Left kidney (tissue), 8 donors: ENCODE measurements around the gene BAK1. TPM values are rescaled to one million over a fixed set of nuclear protein-coding genes. Genes with fewer than 3 reads are reported as not detected.
A peak's percentile ranks its signal among the peaks of the same experiment; 100 is the strongest.

Experiments
- DNase-seq: peaks from one replicate; pipeline ENCODE4 v3.0.0-alpha.2; 2013
- long read RNA-seq, 8 donors: transcript quantifications; one replicate each; lab custom pipeline, GENCODE V29; 2026
- polyA plus RNA-seq: library from polyadenylated mRNA; unstranded; fragments of 120-200 nt; gene quantifications from one replicate; pipeline ENCODE4 v1.2.1, GENCODE V29; 2013; ENCODE audit not compliant: insufficient read length

Gene BAK1
- 21.1 TPM for polyA plus RNA-seq
- long read RNA-seq, donor 1, transcript BAK1-202 (6 exons, 2,136 nt) = major isoform, 11 of 17 reads
- long read RNA-seq, donor 1, partial matches to known transcripts = 6 of 17 reads
- long read RNA-seq, donor 1, other reads (novel, unspliced or antisense) = 0 of 17 reads
- long read RNA-seq, donor 2, transcript BAK1-202 (6 exons, 2,136 nt) = major isoform, 10 of 10 reads
- long read RNA-seq, donor 2, partial matches to known transcripts = 0 of 10 reads
- long read RNA-seq, donor 2, other reads (novel, unspliced or antisense) = 0 of 10 reads
- long read RNA-seq, donor 3, transcript BAK1-202 (6 exons, 2,136 nt) = major isoform, 12 of 12 reads
- long read RNA-seq, donor 3, partial matches to known transcripts = 0 of 12 reads
- long read RNA-seq, donor 3, other reads (novel, unspliced or antisense) = 0 of 12 reads
- long read RNA-seq, donor 4 = 0 reads
- long read RNA-seq, donor 5, transcript BAK1-202 (6 exons, 2,136 nt) = major isoform, 20 of 20 reads
- long read RNA-seq, donor 5, partial matches to known transcripts = 0 of 20 reads
- long read RNA-seq, donor 5, other reads (novel, unspliced or antisense) = 0 of 20 reads
- long read RNA-seq, donor 6, transcript BAK1-202 (6 exons, 2,136 nt) = major isoform, 10 of 10 reads
- long read RNA-seq, donor 6, partial matches to known transcripts = 0 of 10 reads
- long read RNA-seq, donor 6, other reads (novel, unspliced or antisense) = 0 of 10 reads
- long read RNA-seq, donor 7, transcript BAK1-202 (6 exons, 2,136 nt) = major isoform, 15 of 22 reads
- long read RNA-seq, donor 7, partial matches to known transcripts = 7 of 22 reads
- long read RNA-seq, donor 7, other reads (novel, unspliced or antisense) = 0 of 22 reads
- long read RNA-seq, donor 8, transcript BAK1-202 (6 exons, 2,136 nt) = major isoform, 6 of 6 reads
- long read RNA-seq, donor 8, partial matches to known transcripts = 0 of 6 reads
- long read RNA-seq, donor 8, other reads (novel, unspliced or antisense) = 0 of 6 reads

DNA sequence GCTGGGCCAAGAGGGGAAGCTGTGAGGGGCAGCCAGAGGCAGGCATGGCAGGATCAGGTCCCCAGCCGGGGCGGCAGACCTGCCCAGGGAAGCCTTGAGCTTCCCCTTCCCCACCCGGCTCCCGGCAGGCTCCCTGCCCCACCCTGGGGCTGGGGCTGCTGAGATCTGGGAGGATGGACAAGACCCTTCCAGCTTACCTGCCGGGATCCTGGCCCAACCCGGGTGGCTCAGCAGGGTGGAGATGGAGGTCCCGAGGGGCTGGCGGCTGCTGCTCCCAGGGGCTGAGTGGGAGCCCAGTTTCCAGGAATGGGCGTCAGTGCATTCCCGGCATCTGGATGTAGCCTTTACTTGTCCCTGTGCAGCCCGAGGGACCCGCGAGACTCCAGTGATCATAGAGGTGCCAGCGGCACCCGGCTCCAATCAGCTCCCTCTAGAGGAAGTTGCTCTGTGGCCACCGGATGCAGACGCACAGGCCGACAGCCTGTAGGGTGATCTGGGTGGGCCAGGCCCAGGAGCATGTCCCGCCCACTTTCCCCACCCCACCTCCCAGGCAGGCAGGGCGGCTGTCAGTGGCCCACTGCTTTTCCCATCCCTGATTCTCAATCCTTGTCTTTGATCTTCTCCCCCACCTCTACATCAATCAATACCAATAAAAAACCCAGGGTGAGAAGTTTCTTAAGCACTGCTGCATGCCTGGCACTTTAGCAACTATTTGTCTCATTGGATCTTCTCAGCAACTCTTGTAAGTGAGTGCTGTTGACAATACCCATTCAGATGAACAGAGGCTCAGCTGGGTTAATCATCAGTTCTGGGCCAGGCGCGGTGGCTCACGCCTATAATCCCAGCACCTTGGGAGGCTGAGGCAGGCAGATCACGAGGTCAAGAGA lies at the start of gene BAK1:
BAK1 (minus strand) TSS at position 449 of the 887 bp plus-strand sequence. CDS start 2,672 bp downstream, outside the sequence.
- DNase-seq = peak; percentile 85

DNA sequence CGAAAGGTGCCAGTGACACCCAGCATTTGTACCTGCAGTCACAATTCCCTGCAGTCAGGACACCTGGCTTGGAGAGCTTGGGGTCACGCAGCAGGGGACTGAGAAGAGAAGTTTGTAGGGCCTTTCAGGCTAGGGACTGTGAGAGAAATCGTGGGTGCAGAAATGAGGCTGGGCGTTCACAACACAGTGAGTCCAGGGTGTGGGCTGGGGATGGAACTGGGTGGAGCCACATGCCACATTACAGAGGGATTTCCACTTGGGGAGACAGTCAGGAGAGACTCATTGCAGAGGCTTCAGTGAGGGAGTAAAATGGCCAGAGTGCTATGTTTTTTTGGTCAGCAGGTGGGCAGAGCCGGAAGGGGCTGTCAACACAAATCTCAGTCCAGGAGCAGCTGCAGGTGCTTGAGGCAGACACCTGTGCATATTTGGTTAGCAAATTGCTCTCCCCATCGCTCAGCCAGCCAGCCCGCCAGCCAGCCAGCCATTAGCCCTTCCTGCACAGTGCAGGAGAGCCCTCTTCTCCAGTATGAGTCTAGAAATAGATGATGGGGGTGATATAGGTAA lies 48.4 kb upstream of the BAK1 start:
- DNase-seq = no peak

- DNase-seq = no peak
Measured at GRCh38 chr6:33627876-33628275, 47.8 kb upstream of the BAK1 start.

DNA sequence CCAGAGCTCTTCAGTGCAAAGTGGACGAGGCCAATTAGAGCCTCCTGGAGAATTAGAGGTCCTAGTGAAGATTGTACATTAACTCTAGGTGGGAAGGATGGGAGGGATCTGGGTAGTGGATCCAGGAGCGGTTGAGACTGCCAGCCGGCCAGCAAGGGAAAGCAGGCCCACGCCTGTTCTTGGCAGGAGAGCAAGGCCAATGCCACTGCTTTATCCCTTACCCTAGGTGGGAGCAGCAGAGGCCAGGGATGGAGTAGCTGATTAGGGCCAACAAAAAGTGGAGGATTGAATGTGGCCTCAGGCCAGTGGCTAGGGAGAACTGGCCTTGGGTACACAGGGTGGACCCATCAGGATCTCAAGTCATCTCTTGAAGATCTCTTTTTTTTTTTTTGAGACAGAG lies 44.8 kb upstream of the BAK1 start:
- no peak for DNase-seq

DNA sequence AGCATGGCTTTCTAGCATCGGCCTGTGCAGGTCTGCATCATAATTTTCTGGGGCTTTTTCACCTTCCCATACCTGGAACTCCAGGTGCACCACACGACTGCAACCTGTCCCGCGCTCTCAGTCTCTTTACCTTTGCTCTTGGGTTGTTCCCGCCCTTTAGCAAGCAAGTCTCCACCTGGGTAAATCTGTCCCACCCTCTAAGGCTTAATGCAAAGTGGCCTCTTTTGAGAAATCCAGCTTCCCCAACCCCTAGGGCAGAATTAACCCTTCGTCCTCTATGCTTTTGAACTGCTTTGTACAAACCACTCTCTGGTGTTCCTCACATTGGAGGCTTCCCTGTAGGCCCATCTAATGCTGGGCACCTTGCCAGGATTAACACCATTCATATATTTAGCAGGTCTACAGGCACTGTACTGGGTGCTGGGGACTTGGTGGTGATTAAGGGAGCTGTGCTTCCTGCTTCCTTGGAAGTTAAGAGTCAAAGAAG lies 43.9 kb upstream of the BAK1 start:
- DNase-seq = no peak

- DNase-seq = no peak
Measured at GRCh38 chr6:33622456-33623431, 42.7 kb upstream of the BAK1 start.

GRCh38 chr6:33621711-33622388 lies 41.8 kb upstream of the BAK1 start:
- DNase-seq = no peak

DNA sequence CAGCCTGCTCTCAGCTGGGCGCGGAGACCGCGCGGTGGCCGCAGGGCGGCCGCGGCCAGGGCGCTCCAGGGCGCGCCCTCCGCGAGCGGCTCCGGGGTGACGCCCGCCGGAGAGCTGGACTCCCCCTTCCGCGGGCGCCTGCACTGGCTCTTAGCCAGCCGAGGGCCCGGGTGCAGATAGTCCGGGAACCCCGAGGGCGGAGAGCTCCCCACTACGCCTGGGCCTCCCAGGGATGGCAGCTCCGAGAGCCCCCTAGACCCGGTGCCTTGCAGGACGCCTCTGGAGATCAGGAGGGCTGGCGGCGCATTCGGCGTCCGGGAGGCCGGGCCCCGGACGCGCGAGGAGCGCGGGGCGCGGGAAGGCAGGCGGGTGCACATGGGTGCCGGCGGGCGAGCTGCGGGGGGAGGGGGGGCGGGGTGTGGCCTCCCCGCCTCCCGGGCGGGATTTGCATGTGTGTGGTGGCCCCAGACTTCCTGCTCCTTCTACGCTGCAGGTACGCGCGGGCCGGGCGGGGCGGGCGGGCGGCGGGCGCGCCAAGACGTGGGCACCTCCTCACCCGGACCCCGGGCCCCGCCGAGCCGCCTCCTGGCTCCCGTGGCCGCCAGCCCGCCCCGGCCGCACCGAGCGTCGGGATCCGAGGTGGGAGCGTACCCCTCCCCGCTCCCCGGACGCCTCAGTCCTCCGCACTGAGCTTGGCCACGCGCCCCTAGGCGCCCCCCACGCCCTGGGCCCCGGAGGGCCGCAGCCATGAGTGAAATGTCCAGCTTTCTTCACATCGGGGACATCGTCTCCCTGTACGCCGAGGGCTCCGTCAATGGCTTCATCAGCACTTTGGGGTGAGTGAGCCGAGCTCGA lies 41.0 kb upstream of the BAK1 start, which contains the start of gene ITPR3:
ITPR3 (plus strand) TSS at position 467 of the 855 bp plus-strand sequence; CDS start at position 748, 281 bp downstream.
- no peak for DNase-seq

DNA sequence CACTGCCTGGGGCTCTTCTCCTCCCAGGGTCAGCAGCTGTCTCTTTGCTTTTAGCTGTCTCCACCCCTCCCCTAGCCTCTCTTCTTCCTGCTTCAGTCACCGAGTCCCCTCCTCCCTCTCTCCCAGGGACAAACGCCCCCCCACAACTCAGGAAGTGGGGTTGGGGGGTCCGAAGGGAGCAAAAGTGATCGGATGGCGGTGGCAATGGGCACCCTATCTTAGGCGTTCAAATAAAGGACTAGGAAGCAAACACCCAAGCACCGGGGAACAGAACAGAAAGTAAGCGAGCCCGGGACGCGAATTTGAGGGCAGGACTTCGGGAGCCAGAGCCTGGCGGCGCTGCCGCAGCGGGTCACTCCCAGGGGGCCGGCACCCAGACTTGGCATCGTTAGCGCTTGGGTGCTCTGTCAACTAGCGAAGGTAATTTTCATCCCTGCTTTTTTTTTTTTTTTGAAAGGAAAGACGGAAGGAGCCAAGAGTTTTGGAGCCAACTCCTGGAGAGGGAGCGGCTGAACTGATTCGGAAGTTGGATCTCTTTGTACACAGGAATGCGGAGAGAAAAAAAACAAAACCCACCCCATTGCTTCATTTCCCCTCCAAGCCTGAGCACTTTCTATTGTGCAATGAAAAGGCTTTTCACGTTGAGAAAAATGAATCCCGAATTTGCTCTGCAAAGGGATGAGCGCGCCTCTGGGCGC lies 40.2 kb upstream of the BAK1 start:
- no peak for DNase-seq

DNA sequence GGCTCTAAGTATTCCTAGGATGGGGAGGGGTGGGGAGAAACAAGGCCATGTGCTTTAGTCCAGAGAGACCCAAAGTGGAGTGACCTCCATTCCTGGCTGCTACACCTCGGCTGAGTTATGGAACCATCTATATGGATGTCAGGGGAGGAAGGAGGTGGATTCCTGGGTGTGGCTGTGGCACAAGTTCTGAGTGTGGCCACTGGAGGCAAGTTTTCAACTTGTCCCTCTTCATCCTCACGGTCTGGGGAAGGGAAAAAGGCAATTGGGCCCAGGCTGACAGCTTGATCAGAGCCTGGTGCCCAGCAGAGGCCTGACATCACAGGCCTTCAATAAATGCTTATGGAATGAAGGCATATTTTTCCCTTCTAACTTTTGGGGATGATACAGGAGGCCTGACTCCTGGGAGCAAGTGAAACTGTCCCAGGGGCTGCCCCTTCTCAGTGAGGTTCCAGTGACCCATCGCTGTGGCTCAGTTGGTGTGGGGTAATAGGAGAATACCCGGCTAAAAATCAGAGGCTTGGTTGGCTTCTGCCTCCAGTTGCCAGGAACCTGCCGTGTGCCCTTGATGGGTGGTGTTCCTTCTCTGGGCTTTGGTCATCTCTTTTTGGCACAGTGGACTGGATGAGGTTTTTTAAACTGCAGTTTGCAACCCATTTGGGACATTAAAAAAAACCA lies 39.2 kb upstream of the BAK1 start:
- no peak for DNase-seq

GRCh38 chr6:33616913-33617312 lies 36.8 kb upstream of the BAK1 start:
- DNase-seq = no peak

- no peak for DNase-seq
Measured at GRCh38 chr6:33616113-33616512, 36.0 kb upstream of the BAK1 start.

- no peak for DNase-seq
Measured at GRCh38 chr6:33613795-33614168, 33.7 kb upstream of the BAK1 start.

DNA sequence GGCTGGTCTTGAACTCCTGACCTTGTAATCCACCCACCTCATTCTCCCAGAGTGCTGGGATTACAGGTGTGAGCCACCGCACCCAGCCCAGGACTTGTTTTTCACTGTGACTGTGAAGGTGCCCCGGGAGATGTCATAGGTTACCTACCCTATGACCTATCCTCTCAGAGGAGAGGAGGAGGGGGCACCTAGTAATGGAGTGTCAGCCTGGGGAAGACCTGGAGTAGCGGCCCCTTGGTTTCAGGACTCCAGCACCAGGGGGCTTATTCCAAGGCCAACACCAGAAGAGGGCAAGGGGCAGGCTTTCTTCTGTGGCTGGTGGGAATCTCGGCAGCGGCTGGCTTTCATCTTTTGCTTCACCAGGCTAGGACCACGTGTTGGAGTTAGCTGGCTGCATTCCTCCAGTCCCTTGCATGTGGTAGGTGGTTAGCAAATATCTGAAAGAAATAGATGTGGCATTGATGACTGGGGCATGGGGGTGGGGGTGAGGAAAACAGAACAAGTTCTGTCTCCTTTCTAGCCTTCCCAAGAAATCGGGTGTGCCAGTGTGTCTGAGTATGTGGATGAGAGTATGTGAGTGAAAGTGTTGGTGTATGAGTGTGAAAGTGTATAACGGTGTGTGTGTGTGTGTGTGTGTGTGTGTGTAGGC lies 33.2 kb upstream of the BAK1 start:
- no peak for DNase-seq

DNA sequence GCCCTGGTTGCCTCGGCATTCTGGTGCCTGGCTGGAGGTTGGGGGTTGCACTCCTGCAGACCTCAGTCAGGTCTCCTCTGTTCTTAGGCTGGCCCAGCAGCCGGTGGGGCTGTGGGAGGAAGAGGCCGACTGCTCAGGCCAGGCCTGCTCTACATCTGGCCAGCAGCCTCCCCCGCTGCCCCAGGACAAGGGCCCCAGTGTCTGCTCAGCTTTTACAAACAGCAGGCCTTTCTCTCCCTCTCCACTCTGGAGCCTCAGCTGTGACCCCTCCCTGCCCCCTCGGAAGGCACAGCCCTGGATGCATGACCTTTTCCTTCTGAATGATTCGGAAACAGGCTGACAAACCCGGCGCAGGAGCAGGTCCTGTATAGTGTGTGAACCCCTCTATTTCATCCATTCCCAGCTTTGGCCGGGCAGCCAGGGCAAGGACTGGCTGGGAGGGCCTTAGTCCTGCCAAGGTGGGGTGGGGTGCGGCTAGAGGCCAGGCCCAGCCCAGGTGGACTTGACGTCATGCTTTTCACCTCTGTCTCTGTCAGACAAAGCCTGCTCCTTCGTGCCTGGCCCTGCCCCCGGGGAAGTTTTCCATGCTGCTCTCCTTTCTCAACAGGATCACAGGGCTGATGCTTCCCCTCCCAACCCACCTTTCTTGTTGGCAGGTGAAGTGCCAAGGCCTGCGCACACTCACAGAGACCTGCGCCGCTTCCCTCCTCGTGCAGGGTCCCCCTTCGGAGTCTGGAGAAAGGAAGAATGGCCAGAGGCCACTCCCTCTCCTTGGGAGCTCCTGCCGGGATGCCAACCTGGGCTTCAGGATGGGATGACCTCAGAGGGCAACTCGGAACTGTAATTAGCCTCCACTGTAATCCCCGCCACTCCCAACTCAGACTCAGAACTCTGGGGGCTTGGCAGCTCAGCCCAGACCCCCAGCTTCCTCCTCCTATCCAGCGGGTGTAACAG lies 31.0 kb upstream of the BAK1 start:
- DNase-seq = no peak
